Erythroblast (primary cell): Measurements from ENCODE around the gene UBP1.

ENCODE experiments used
- GATA1 ChIP-seq: IDR thresholded peaks from 2 replicates; pipeline ENCODE4 v1.6.1; 2011; ENCODE audit warnings: low read depth, mild to moderate bottlenecking, control low read depth, low read length, moderate library complexity
- POLR2A ChIP-seq: IDR thresholded peaks from 2 replicates; pipeline ENCODE4 v1.6.1; 2011; ENCODE audit warnings: mild to moderate bottlenecking, low read length

DNA sequence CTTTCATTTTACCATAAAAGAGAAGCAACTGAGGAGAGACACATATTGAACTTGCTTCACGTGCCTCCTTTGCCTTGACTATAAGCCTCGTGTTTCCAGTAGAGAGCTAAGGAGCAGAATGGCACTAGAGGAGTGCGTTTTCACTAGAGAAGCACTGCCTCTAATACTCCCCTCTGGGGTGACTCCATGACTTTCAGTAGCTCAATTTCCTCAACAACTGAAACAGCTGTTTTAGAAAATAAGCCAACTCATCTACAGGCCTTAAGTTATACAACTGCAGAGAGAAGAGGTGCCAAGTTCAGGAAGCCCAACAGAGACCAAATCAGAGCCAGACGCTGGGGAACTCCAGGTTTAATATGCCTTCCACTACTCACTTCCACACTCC is 1.9 kb downstream of the UBP1 start:
- TF ChIP-seq POLR2A = no peak
- TF ChIP-seq GATA1 = no peak
